ENCODE data around the gene CADPS.

The CADPS gene

DNA sequence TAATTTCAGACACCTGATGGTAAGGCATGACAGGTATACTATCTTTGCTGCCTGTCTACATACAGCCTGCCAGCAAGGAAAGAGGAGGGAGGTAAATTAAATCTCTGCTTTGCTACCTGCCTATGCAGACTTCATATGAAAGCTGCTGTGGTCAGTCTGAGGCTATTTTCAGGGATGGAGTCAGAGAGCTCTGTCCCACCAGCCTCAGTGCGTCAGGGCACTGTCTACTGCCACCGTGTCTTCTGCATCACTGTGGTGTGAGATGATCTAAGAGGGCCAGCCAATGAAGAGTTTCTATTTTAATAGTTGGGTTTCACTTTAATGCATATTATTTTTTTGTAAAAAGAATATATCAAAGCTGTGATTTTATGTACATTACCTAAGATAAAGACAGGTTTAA, 125.6 kb downstream of the CADPS start:
- no peak for DNase-seq (ENCODE audit: low read depth in 2 of 2)

DNA sequence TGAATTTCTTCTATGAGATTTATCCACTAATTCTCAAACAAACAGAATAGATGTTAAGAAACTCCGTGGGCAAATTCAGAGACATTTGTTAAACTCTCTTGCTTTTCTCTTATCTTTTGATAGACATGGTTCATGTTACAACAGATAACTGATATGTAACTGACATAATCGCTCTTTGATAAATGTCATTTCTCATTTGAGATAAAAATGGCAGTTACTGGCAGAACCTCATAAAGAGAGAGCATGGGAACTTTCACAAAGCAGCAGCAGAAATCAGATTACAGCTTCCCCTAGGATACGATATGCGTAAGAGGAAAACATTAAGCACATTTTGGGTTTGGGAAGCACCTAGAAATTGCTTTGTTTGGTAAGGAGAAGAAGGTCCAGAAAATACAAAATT, 126.1 kb downstream of the CADPS start:
- DNase-seq (ENCODE audit: low read depth in 2 of 2): no peak

DNA sequence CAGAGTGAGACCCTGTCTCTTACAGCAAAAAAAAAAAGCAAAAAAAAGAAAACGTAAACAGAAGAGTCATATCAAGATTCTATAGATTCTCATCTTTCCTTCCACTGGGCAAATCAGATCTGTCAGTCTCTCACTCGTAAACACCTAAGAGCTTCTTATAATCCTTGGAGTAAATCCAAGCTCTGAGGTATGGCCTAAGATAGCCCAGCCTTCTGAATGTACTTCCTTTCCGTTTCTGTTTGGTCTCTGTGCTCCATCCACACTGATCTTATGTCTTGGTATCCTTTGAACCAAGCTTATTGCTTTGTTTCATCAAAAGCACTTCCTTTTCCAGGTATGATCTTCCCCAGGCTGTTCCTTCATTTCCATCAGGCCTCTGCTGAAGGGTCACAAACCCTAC, 137.8 kb downstream of the CADPS start:
- DNase-seq (ENCODE audit: low read depth in 2 of 2): no peak

DNA sequence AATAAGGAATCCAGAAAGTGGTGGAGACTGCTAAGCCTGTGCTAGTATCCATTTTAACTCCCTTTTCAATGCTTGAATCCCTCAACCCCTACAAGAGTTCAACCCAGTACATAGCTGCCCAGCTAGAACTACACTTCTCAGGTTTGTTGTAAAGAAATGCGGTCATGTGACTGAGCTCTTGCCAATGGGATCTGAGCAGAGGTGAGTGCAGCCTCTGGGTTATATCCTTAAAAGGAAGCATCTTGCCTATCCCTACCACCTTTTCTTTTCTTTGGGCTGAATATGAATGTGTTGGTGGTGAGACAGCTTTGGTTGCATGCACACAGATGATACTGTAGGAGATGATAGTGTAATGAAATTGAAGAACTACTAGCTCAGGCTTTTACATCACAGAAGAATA, 139.7 kb downstream of the CADPS start:
- no peak for DNase-seq (ENCODE audit: low read depth in 2 of 2)

DNA sequence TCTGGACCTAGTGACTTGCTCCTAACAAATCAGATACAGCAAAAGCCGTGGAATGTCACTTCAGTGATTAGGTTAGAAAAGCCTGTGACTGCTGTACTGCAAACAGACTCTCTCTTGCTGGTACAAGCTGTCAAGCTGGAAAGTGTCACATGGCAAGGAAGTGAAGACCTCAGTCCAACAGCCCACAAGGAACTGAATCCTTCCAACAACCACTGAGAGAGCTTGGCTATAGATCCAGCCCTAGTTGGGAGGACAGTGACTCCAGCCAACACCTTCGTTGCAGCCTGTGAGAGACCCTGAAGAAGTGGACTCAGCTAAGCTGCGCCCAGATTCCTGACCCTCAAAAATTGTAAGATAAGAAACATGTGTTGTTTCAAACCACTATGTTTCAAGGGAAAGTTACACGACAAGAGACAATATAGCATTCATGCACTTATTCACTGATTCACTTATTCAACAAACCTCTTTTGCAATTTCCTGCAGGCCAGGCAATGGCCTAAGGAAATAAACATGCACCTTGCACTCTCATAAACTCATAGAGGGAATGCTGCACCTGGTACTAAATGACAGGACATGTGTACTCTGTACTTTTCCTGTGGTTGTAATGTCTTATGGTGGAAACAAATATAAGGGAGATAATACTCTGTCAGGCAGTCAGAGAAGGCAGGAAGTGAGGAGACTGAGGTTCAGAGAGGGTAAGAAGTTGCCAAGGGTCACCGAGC, 142.9 kb downstream of the CADPS start:
- DNase-seq (ENCODE audit: low read depth in 2 of 2): no peak

DNA sequence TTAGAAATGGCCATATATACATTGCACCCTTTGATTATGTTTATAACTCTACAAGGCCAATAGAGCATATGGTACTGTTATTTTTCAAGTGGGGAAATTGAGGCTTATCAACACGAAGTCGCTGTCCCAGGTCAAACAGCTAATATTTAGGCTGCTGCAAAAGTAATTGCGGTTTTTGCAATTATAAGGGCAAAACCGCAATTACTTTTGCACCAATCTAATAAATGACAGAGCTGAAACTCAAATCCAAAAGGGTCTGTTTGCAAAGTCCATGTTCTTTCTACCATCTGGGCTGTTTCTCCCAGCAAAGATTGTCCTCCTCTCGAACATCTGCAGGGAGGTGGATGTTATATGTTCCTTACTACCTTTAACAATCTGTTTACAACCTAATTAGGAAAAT, 147.2 kb downstream of the CADPS start:
- no peak for DNase-seq (ENCODE audit: low read depth in 2 of 2)

DNA sequence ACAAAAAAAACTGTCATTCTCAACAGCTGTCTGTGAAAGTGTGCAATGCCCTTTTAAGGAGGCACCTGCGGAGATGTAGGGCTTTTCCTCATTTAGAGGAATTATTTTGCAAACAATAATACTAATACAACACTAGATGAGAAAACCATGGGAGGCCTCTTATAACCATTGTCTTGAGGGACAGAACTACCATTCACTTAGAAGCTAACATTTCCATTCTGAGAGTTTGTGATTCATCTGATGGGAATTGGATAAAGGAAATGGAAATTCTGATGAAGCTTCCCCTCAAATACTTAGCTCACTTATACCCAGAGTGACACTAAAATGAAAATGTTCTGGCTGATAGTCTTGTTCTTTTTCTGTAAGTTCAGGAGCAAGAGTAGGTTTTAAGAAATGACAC, 147.7 kb downstream of the CADPS start:
- no peak for DNase-seq (ENCODE audit: low read depth in 2 of 2)

DNA sequence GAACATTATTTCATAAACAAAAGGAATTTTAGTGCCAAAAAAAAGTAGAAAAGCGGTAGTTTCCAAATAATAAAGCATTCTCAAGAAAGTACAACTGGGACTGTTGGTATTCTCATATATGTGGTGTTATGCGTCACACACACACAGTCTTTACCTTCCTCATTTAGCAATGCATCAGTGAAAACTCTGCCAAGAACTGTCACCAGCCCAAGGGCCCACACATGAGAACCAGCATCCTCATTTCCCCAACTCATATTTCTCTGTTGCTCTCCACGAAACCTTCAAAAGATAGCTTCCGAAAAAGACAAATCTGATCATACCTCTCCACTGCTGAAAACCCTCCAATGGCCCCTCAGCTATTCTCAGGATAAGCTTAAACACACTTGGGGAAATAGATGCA, 150.7 kb downstream of the CADPS start:
- no peak for DNase-seq (ENCODE audit: low read depth in 2 of 2)

DNA sequence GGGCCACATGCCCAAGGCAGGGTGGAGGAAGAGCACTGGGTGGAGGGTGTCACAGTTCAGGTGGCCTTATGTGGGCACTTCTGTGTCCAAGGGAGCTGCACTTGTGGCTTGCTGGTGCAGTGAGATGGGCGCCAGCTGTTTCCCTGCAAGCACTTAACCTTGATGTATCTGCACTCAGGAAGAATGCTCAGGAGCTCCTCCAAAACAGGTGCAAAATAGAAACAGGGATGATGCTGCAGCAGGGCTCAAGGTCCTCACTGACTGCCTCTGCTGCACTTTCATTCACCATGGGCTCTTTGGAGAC, 151.3 kb downstream of the CADPS start:
- DNase-seq (ENCODE audit: low read depth in 2 of 2): no peak

DNA sequence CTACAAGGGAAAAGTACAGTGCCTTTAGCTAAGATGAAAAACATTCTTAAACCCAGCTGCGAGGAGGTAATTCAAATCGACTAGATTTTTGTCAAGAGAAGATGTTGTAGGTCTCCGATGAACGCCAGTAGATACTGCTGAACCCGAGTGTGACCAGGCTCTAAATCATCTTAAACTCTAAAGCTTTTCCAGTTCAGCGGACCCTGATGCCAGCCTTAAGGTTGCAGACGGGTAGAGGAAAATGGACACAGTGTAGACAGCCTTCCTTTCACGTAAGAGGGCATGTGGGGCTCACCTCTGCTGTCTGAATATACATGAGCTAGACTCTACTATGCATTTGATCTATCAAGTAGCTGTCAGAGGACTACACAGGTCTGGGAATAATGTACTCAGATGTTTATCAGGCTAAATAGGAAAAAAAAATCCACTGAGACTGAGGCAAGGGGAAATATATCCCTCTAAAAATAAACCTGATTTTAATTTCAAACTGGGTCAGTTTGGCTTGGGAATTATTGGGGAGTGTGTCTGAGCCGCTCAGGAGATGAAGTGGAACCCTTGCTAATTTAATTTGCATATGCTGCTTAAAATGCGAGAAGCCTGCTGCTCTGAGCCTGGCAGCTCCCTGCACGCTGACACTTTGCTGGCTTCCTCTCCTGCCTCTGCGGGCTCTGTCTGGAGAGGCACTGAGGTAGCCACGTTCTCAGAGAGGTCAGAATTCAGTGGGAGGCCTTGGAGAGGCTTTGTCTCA, 151.9 kb downstream of the CADPS start:
- no peak for DNase-seq (ENCODE audit: low read depth in 2 of 2)

DNA sequence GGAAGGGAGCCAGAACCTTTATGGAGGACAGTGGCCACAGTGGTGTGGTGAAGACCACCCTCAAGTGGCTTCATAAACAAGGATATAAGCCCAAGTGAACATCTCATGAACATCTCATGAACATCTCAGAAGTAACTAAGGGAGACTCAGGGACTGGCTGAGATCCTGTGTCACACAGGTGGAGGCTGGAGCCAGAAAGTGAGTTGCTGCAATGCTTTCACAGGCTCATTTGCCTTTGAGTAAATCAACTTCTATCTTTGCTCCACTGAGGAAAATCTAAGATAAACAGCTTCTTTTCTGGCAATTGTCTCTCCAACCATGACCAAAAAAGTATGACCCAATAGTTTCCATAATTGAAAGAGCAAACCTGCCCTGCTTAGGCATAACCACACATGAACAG, 152.9 kb downstream of the CADPS start:
- no peak for DNase-seq (ENCODE audit: low read depth in 2 of 2)

DNA sequence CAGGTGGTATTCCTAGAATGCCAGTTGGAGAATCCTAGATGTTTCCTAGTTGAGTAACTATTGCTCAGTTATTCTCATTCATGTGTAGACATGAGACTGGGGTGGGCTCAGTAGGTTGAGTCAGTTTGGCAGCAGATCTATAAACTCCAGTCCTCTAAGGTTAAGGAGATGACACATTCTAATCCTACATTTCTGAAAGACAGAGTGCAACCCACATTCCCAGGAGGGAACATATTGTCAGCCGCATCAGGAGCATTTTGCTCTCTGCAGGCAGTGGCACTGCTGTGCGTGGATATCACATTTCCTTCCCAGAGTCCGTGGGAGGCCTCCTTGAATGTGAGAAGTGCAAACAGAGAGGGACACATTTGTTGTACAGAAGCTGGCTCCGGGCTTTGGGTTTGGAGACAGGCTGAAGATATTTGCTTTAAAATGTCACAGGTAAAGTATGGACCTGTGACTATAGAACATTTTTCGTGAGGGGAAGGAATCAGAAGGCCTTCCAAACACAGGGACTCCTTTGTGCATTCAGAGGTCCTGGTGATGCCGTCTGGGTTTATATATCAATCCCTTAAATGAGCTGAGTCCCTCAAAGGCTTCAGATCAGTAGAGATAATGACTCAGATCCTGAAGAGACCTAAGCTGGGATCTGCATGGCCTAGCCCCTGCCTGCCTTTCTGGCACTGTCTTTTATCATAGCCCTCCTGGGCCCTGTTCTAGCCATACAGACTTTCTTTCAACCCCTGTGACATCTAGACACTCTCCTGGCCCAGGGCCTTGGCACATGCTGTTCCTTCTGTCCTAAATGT, 156.5 kb downstream of the CADPS start:
- no peak for DNase-seq (ENCODE audit: low read depth in 2 of 2)

DNA sequence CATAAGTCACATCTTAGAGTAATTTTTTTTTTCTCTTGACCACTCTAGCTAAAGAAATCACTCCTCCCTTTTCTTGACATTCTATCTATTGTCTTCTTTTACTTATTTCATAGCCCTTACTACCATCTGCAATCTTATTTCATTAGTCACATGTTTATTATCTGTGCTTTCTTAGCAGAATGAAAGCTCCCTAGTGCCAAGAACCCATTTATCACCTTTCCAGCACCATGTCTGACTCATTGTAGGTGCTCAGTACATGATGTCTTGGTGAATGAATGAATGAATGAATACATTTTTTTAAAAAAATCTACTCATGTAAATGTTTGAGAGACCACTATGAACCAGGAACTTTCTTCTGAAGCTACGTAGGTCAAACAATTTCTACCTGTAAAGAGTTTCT, 157.2 kb downstream of the CADPS start:
- no peak for DNase-seq (ENCODE audit: low read depth in 2 of 2)

DNA sequence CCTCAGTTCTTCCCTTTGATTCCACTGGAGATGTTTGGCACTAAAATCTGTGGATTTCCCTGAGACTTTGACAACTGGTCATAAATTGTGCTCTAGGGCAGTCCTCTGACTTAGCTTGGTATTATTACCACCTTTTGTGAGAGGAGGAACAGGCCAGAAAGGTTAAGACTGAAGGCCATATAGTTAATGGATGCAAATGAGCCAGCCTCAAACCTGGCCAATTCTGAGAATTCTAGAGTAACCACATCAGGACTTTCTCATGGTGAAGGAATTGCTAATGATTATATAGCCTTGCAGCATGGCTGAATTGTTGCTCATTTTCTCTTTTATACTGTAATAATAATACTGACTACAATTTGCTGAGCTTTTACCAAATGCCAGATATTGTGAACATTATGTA, 162.5 kb downstream of the CADPS start:
- DNase-seq (ENCODE audit: low read depth in 2 of 2): no peak

DNA sequence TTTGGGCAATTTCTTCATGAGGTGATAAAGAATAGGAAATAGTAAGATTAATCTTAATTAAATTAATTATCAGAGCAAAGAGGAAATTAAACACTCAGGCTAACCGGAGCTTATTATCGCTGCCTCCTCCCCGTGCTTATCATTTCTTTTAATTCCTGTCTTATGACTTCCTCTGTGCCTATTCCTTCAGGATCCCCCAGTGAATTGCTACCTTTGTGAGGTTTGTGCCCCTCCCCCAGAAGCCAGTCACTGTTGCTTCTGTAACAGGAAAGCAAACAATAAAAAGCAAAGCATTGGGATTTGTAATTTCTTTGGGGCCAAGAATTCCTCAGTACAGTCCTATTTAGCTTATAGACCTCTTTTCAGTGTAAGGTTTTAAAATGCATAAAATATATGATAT, 164.5 kb downstream of the CADPS start:
- DNase-seq (ENCODE audit: low read depth in 2 of 2): no peak

DNA sequence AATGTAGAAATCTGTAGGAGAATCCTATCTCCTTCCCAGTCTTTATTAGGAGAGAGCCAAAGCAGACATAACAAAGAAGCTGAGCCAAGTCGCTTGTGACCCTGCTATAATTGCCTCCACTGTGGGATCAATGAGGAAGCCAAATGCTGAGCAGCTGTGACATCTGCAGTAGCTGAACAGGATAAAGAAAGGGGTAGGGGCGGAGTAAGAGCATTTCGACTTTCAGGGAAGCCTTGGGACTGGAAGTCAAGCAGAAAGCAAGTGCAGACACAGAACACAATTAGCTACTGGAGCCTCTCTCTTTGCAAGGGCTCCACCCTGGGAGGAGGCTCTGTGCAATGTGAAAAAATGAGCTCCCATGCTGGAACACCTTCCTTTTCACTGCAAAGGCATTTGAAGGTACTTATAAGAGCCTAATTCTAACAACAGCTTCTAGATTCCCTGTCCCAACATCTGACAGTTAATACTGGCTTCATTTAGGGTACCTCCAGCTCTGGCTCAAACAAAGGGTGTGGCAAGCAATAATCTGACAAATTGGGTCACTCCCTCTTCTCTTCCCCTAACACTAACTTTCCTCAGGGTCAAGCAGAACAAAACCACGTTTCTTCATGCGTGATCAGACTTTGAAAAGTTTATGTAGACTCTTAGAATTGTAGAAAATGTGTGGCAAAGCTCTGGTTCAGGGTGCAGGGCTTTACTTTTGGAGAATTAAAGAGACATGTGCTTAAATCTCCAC, 166.4 kb downstream of the CADPS start:
- no peak for DNase-seq (ENCODE audit: low read depth in 2 of 2)

DNA sequence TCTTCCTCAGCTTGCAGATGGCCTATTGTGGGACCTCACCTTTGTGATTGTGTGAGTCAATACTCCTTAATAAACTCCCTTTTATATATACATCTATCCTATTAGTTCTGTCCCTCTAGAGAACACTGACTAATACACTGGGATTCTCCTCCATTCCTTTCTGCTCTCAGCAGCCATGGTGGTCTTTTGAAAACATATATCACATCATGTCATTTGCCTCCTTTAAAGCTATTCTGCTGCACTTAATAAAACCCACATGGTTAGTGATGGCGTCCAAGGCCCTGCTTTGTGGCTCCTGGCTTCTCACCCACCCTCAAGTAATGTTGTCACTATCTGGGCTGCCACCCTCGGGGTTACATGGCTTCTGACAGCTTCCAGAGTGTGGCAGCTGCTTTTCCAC, 169.5 kb downstream of the CADPS start:
- no peak for DNase-seq (ENCODE audit: low read depth in 2 of 2)

DNA sequence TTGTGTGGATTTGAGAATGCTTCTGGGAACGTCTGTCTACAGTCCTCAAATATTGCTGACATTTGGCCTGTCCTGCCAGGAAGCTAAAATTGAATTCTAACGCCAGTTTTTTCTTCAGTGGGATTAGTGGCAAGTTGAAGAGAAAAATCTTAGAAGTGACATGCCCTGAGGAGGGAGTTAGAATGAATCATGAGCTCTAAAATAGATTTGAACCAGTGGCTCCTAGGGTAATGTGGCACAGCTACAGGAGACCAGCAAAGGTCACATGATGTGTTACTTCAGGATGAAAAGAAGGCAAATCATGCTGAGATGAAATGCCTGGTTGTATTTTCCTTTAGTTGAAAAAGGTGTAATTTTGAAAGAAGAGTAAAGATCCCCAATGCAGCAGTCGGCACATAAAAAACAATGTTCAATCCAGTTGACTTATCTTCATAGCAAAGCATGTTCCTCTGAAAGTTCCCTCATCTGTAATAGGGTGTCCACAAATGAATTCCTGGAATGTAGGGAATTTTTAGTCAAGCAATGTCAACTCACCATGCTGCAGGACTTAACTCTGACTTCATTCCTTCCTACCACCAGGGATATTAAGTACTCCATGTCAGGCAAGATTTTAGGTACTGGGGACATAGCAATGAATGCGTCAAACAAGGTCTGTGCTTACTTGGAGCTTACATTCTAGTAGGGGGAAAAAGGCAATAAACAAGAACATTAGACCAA, 171.6 kb downstream of the CADPS start:
- DNase-seq (ENCODE audit: low read depth in 2 of 2): no peak

DNA sequence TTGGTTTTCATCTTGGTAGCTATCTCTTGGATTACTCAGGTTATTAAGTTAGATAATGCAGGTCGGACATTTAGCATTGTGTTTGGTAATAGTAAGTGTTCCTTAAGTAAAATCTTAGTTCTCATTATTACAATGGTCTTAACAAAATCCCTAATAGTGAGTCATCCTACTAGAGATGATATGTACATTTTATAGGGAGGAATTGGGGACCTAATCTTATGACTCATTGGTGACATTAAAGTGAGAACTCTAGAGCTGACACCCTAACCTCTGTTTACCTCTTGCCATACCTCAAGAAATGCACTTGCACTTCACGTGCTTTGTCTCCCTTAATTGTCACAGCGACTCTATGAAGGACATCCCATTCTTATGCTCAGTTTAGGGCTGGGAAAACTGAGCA, 174.9 kb downstream of the CADPS start:
- DNase-seq (ENCODE audit: low read depth in 2 of 2): no peak

DNA sequence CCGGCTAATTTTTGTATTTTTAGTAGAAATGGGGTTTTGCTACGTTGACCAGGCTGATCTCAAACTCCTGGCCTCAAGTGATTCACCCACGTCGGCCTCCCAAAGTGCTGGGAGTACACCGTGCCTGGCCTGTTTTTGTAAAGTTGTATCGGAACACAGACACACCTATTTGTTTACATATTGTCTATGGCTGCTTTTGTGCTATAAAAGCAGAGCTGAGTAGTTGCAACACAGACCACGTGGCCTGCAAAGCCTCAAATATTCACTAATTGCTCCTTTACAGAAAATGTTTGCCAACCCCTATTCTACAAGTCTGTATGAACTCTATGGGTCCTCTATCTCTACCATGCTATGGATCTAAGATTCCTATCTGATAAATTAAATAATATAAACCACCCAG, 175.5 kb downstream of the CADPS start:
- DNase-seq (ENCODE audit: low read depth in 2 of 2): no peak

DNA sequence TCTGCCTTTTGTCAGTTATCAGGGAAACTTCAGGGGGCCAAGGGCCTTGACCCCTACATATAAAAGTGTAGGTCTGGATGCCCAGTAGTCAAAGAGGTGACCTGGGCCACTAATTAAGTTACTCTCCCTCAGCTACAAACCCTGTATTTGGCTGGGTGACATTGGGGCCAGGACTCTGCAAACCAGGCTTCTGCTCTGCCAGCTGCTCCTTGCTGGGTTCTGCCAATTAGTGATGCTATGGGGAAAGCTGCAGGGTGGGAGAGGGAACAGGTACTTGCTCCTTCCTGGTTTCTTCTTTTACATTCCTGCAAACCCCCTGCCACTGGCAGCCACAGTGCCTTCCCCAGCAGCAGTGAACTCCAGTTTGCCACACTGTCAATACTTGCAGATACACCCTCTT, 179.2 kb downstream of the CADPS start:
- DNase-seq (ENCODE audit: low read depth in 2 of 2): no peak

DNA sequence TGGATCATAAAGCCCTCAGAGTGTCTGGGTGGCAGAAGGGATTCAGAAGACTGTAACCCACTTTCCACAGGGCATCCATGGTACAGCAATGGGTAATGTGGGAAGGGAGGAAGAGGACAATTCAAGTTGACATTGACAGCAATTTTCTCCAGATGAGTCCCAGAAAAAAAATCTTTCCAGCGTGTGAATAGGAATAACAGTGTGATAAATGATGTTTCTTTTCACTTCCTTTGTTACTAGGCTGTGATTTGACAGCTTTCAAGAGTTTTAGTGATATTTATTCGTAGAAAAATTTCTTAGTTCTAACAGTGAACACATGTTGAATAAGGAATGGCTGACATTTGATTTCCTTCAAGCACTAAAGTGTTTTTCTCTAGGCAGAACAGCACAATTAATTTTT, 186.4 kb downstream of the CADPS start:
- DNase-seq (ENCODE audit: low read depth in 2 of 2): no peak
